PFSK-1 (cell line): Measurements from ENCODE around the gene OR2T1. TPM values are rescaled to one million over a fixed set of nuclear protein-coding genes. Genes with fewer than 3 reads are reported as not detected.

Source experiments
- FOXP2 ChIP-seq: optimal IDR thresholded peaks from 2 replicates; pipeline ENCODE3; 2011; ENCODE audit warnings: borderline replicate concordance, control low read depth, inconsistent platforms; ENCODE audit not compliant: insufficient read depth; ENCODE audit errors: extremely low read length, extremely low read depth
- POLR2AphosphoS5 ChIP-seq: IDR thresholded peaks from 2 replicates; pipeline ENCODE4 v1.6.1; 2012; ENCODE audit warnings: low read depth, mild to moderate bottlenecking, control low read depth, low read length, moderate library complexity
- REST ChIP-seq, 2 experiments: IDR thresholded peaks; 2 replicates each; pipeline versions ENCODE4 v1.6.1 to v1.8.0; 2011 to 2012; ENCODE audit warnings: low read depth in 2 of 2, low read length in 2 of 2, control low read depth in 1 of 2, inconsistent platforms in 1 of 2, mild to moderate bottlenecking in 1 of 2, moderate library complexity in 1 of 2; ENCODE audit not compliant: insufficient read depth in 1 of 2
- SIN3A ChIP-seq: IDR thresholded peaks from 2 replicates; pipeline ENCODE4 v1.6.1; 2012; ENCODE audit warnings: mild to moderate bottlenecking, low read length, moderate library complexity, borderline replicate concordance; ENCODE audit not compliant: insufficient read depth
- TAF1 ChIP-seq: IDR thresholded peaks from 2 replicates; pipeline ENCODE4 v1.6.1; 2012; ENCODE audit warnings: low read length, control low read depth, borderline replicate concordance; ENCODE audit not compliant: insufficient read depth
- polyA plus RNA-seq: library from polyadenylated mRNA; unstranded; fragments of >200 nt; gene quantifications from one replicate; pipeline ENCODE4 v1.2.1, GENCODE V29; 2012; ENCODE audit warnings: low read depth, missing spikeins; ENCODE audit not compliant: insufficient read length

The OR2T1 gene
- not detected for polyA plus RNA-seq

- TF ChIP-seq TAF1 (no peak), FOXP2 (no peak), REST (IDR thresholded peaks at IDR 0.05; ENCODE audit: insufficient read depth in 1 of 2, low read depth in 2 of 2, low read length in 2 of 2) (no peak), POLR2AphosphoS5 (no peak), SIN3A (no peak)
Observed at GRCh38 chr1:248402748-248403147, at the start of gene OR2T1. Gene OR2T1 (plus strand): TSS chr1:248403048. CDS start chr1:248406148, 3,100 bp downstream.

GRCh38 chr1:248359415-248359814 is 43.4 kb upstream of the OR2T1 start:
- TF ChIP-seq REST (IDR thresholded peaks at IDR 0.05; ENCODE audit: insufficient read depth in 1 of 2, low read depth in 2 of 2, low read length in 2 of 2) (no peak), TAF1 (no peak), SIN3A (no peak), FOXP2 (no peak), POLR2AphosphoS5 (no peak)

GRCh38 chr1:248361121-248361715 is 41.6 kb upstream of the OR2T1 start, which contains the start of gene OR2T4:
Gene OR2T4 (plus strand): TSS chr1:248361665. CDS start chr1:248361665, 0 bp downstream.
- no peak for TF ChIP-seq FOXP2
- TF ChIP-seq POLR2AphosphoS5: no peak
- no peak for TF ChIP-seq SIN3A
- TF ChIP-seq TAF1: no peak
- TF ChIP-seq REST (IDR thresholded peaks at IDR 0.05; ENCODE audit: insufficient read depth in 1 of 2, low read depth in 2 of 2, low read length in 2 of 2): no peak

- TF ChIP-seq FOXP2 (no peak), POLR2AphosphoS5 (no peak), TAF1 (no peak), REST (IDR thresholded peaks at IDR 0.05; ENCODE audit: insufficient read depth in 1 of 2, low read depth in 2 of 2, low read length in 2 of 2) (no peak), SIN3A (no peak)
Observed at GRCh38 chr1:248366609-248367008, 36.2 kb upstream of the OR2T1 start.

GRCh38 chr1:248372394-248372793 is 30.5 kb upstream of the OR2T1 start:
- TF ChIP-seq SIN3A: no peak

GRCh38 chr1:248373761-248374160 is 29.1 kb upstream of the OR2T1 start:
- no peak for TF ChIP-seq REST (IDR thresholded peaks at IDR 0.05; ENCODE audit: insufficient read depth in 1 of 2, low read depth in 2 of 2, low read length in 2 of 2)
- TF ChIP-seq TAF1: no peak
- no peak for TF ChIP-seq SIN3A
- no peak for TF ChIP-seq FOXP2
- TF ChIP-seq POLR2AphosphoS5: no peak
